Vagina (tissue), 2 donors: ENCODE measurements around the gene DDX21.
"Not testable (repeated sequence)": the region's sequence is repeated elsewhere in the genome, so short reads cannot be mapped to it uniquely, and the experiment has no call there.

Experiments used
- CTCF ChIP-seq, 3 experiments: fragments of 450-650 bp in 2 of 3; fragments of 200-600 bp in 1 of 3; sonication (generic) in 1 of 3; IDR thresholded peaks; one replicate each; pipeline ENCODE4 v1.5.1; 2017 to 2019; ENCODE audit warnings: antibody characterized with exemption in 3 of 3, mild to moderate bottlenecking in 2 of 3, moderate library complexity in 2 of 3
- POLR2AphosphoS5 ChIP-seq, 2 donors: sonication (generic); formaldehyde crosslinking; IDR thresholded peaks; one replicate each; pipeline ENCODE4 v1.9.0; 2017; ENCODE audit warnings: antibody characterized with exemption in 2 of 2, mild to moderate bottlenecking in 2 of 2, low read depth in 1 of 2; ENCODE audit not compliant: insufficient read depth in 1 of 2

GRCh38 chr10:68979738-68980137 is 23.8 kb downstream of the DDX21 start:
- not testable (repeated sequence) for TF ChIP-seq CTCF (IDR thresholded peaks at IDR 0.05); POLR2AphosphoS5 (IDR thresholded peaks at IDR 0.05; ENCODE audit: insufficient read depth in 1 of 2, low read depth in 1 of 2)
